A673 (cell line): ENCODE measurements around the gene CLPSL2.

Source experiments
- CTCF ChIP-seq: fragments of 300-800, 200-600 bp; sonication (generic); conservative IDR thresholded peaks from 2 replicates; pipeline ENCODE4 v1.5.1; 2017; ENCODE audit warnings: low read depth, mild to moderate bottlenecking, antibody characterized with exemption, low read length, moderate library complexity, mixed read lengths
- EZH2 ChIP-seq: fragments of 200-600 bp; sonication (generic); IDR thresholded peaks from 2 replicates; pipeline ENCODE4 v1.6.1; 2017; ENCODE audit warnings: borderline replicate concordance, low read depth, mild to moderate bottlenecking, mixed read lengths, antibody characterized with exemption, low read length; ENCODE audit not compliant: poor library complexity, severe bottlenecking

- TF ChIP-seq CTCF: no peak
- TF ChIP-seq EZH2: no peak
Observed at GRCh38 chr6:35755278-35755924, 21.0 kb upstream of the CLPSL2 start.
